ENCODE data around the gene TMEM232. TPM values are rescaled to one million over a fixed set of nuclear protein-coding genes. Genes with fewer than 3 reads are reported as not detected.

TMEM232 gene
- total RNA-seq, 1 donor = 1.4 TPM

- DNase-seq (ENCODE audit: insufficient read length, low spot score, missing footprints) = no peak
- no peaks in the 10 kb centered on the region for H3K79me2 ChIP-seq (ENCODE audit: insufficient read depth, low read length)
- H4K20me1 ChIP-seq (ENCODE audit: insufficient read depth, low read length) = no peaks in the 10 kb centered on the region
- H3K4me3 ChIP-seq (ENCODE audit: insufficient read depth, low read length) = no peak overlapping the region
- H3K27ac ChIP-seq (ENCODE audit: low read depth, low read length) = no peak overlapping the region
- TF ChIP-seq CTCF (IDR thresholded peaks at IDR 0.05; ENCODE audit: extremely low read depth, low read depth, low read length) = no peak
- no peak overlapping the region for H2AFZ ChIP-seq (ENCODE audit: low read length)
- H3K36me3 ChIP-seq (ENCODE audit: insufficient read depth, low read length) = no peaks in the 10 kb centered on the region
- H3K27me3 ChIP-seq (ENCODE audit: insufficient read depth, low read length) = no peaks in the 10 kb centered on the region
- H3K9me3 ChIP-seq (ENCODE audit: low read depth, low read length) = no peaks in the 10 kb centered on the region
- no peak overlapping the region for H3K4me2 ChIP-seq (ENCODE audit: insufficient read depth, low read length)
- H3K4me1 ChIP-seq (ENCODE audit: insufficient read depth, low read length) = no peaks in the 10 kb centered on the region
Observed at GRCh38 chr5:110665184-110665726, 61.2 kb downstream of the TMEM232 start.

- Histone ChIP-seq H2AFZ (ENCODE audit: low read length) (no peak overlapping the region), H4K20me1 (ENCODE audit: insufficient read depth, low read length) (no peaks in the 10 kb centered on the region), H3K27me3 (ENCODE audit: insufficient read depth, low read length) (no peaks in the 10 kb centered on the region), H3K4me2 (ENCODE audit: insufficient read depth, low read length) (no peak overlapping the region), H3K79me2 (ENCODE audit: insufficient read depth, low read length) (no peaks in the 10 kb centered on the region), H3K9me3 (ENCODE audit: low read depth, low read length) (no peaks in the 10 kb centered on the region), H3K4me1 (ENCODE audit: insufficient read depth, low read length) (no peaks in the 10 kb centered on the region), H3K4me3 (ENCODE audit: insufficient read depth, low read length) (no peak overlapping the region), H3K27ac (ENCODE audit: low read depth, low read length) (no peak overlapping the region), H3K36me3 (ENCODE audit: insufficient read depth, low read length) (no peaks in the 10 kb centered on the region)
- TF ChIP-seq CTCF (IDR thresholded peaks at IDR 0.05; ENCODE audit: extremely low read depth, low read depth, low read length) = no peak
- no peak for DNase-seq (ENCODE audit: insufficient read length, low spot score, missing footprints)
Observed at GRCh38 chr5:110663525-110663924, 62.9 kb downstream of the TMEM232 start.

GRCh38 chr5:110658006-110658405, 68.5 kb downstream of the TMEM232 start:
- DNase-seq (ENCODE audit: insufficient read length, low spot score, missing footprints) = no peak
- no peak for TF ChIP-seq CTCF (IDR thresholded peaks at IDR 0.05; ENCODE audit: extremely low read depth, low read depth, low read length)
- Histone ChIP-seq H3K79me2 (ENCODE audit: insufficient read depth, low read length) (no peaks in the 10 kb centered on the region), H3K4me2 (ENCODE audit: insufficient read depth, low read length) (no peak overlapping the region), H4K20me1 (ENCODE audit: insufficient read depth, low read length) (no peaks in the 10 kb centered on the region), H3K27ac (ENCODE audit: low read depth, low read length) (no peak overlapping the region), H3K9me3 (ENCODE audit: low read depth, low read length) (no peaks in the 10 kb centered on the region), H3K4me3 (ENCODE audit: insufficient read depth, low read length) (no peak overlapping the region), H2AFZ (ENCODE audit: low read length) (no peak overlapping the region), H3K36me3 (ENCODE audit: insufficient read depth, low read length) (no peaks in the 10 kb centered on the region), H3K4me1 (ENCODE audit: insufficient read depth, low read length) (no peaks in the 10 kb centered on the region), H3K27me3 (ENCODE audit: insufficient read depth, low read length) (no peaks in the 10 kb centered on the region)

- H3K27ac ChIP-seq (ENCODE audit: low read depth, low read length) = no peak overlapping the region
- H3K79me2 ChIP-seq (ENCODE audit: insufficient read depth, low read length) = no peaks in the 10 kb centered on the region
- TF ChIP-seq CTCF (IDR thresholded peaks at IDR 0.05; ENCODE audit: extremely low read depth, low read depth, low read length) = no peak
- no peaks in the 10 kb centered on the region for H3K4me1 ChIP-seq (ENCODE audit: insufficient read depth, low read length)
- no peaks in the 10 kb centered on the region for H4K20me1 ChIP-seq (ENCODE audit: insufficient read depth, low read length)
- H3K9me3 ChIP-seq (ENCODE audit: low read depth, low read length) = no peaks in the 10 kb centered on the region
- no peaks in the 10 kb centered on the region for H3K36me3 ChIP-seq (ENCODE audit: insufficient read depth, low read length)
- H2AFZ ChIP-seq (ENCODE audit: low read length) = no peak overlapping the region
- no peaks in the 10 kb centered on the region for H3K27me3 ChIP-seq (ENCODE audit: insufficient read depth, low read length)
- DNase-seq (ENCODE audit: insufficient read length, low spot score, missing footprints) = no peak
- H3K4me2 ChIP-seq (ENCODE audit: insufficient read depth, low read length) = no peak overlapping the region
- no peak overlapping the region for H3K4me3 ChIP-seq (ENCODE audit: insufficient read depth, low read length)
Observed at GRCh38 chr5:110653231-110653970, 73.1 kb downstream of the TMEM232 start.

All from osteoblast (primary cell).